Stimulated activated CD8-positive, alpha-beta memory T cell treated with anti-CD3 and anti-CD28 coated beads, Interleukin-2, amount 100 ng/mL, for 1 hour (primary cell): ENCODE measurements around the gene IGSF21.

Experiments used
- DNase-seq, 2 donors: peaks; one replicate each; pipeline ENCODE4 v3.0.0-alpha.2; 2020; ENCODE audit warnings: low read depth in 2 of 2

Gene IGSF21

GRCh38 chr1:18178111-18178510 lies 70.5 kb downstream of the IGSF21 start:
- no peak for DNase-seq

GRCh38 chr1:18179009-18179408 lies 71.4 kb downstream of the IGSF21 start:
- DNase-seq: no peak

GRCh38 chr1:18182398-18183160 lies 75.0 kb downstream of the IGSF21 start:
- DNase-seq: no peak

GRCh38 chr1:18183533-18183932 lies 75.9 kb downstream of the IGSF21 start:
- DNase-seq: no peak

- DNase-seq: no peak
These were observed 79.5 kb downstream of the IGSF21 start for GRCh38 chr1:18187054-18187453.

- no peak for DNase-seq
These were observed 81.4 kb downstream of the IGSF21 start for GRCh38 chr1:18188820-18189517.

- no peak for DNase-seq
These were observed 83.0 kb downstream of the IGSF21 start for GRCh38 chr1:18190598-18190997.

GRCh38 chr1:18191037-18191436 lies 83.4 kb downstream of the IGSF21 start:
- DNase-seq: no peak

- no peak for DNase-seq
These were observed 84.0 kb downstream of the IGSF21 start for GRCh38 chr1:18191481-18192155.

GRCh38 chr1:18192182-18192581 lies 84.6 kb downstream of the IGSF21 start:
- no peak for DNase-seq

GRCh38 chr1:18192974-18193373 lies 85.4 kb downstream of the IGSF21 start:
- no peak for DNase-seq

- no peak for DNase-seq
These were observed 89.7 kb downstream of the IGSF21 start for GRCh38 chr1:18197299-18197698.

GRCh38 chr1:18198260-18198659 lies 90.7 kb downstream of the IGSF21 start:
- DNase-seq: no peak

GRCh38 chr1:18199462-18199861 lies 91.9 kb downstream of the IGSF21 start:
- no peak for DNase-seq

GRCh38 chr1:18200136-18200717 lies 92.6 kb downstream of the IGSF21 start:
- DNase-seq: no peak

GRCh38 chr1:18200918-18201317 lies 93.3 kb downstream of the IGSF21 start:
- no peak for DNase-seq

- DNase-seq: no peak
These were observed 94.6 kb downstream of the IGSF21 start for GRCh38 chr1:18201997-18202719.

- DNase-seq: no peak
These were observed 96.0 kb downstream of the IGSF21 start for GRCh38 chr1:18203645-18204044.

GRCh38 chr1:18204575-18204974 lies 97.0 kb downstream of the IGSF21 start:
- no peak for DNase-seq

- DNase-seq: no peak
These were observed 97.7 kb downstream of the IGSF21 start for GRCh38 chr1:18205319-18205718.

- no peak for DNase-seq
These were observed 104.2 kb downstream of the IGSF21 start for GRCh38 chr1:18211764-18212163.
